HG02798 (cell line): ENCODE results near the gene SH3PXD2B.
"Not testable (repeated sequence)": the region's sequence is repeated elsewhere in the genome, so short reads cannot be mapped to it uniquely, and the experiment has no call there.

Source experiments
- ATAC-seq: cut with Tn5 transposase; IDR thresholded peaks from one replicate; pipeline ENCODE4 v1.9.1; 2021; ENCODE audit warnings: mild to moderate bottlenecking; ENCODE audit not compliant: unreplicated experiment, poor library complexity

The SH3PXD2B gene

DNA sequence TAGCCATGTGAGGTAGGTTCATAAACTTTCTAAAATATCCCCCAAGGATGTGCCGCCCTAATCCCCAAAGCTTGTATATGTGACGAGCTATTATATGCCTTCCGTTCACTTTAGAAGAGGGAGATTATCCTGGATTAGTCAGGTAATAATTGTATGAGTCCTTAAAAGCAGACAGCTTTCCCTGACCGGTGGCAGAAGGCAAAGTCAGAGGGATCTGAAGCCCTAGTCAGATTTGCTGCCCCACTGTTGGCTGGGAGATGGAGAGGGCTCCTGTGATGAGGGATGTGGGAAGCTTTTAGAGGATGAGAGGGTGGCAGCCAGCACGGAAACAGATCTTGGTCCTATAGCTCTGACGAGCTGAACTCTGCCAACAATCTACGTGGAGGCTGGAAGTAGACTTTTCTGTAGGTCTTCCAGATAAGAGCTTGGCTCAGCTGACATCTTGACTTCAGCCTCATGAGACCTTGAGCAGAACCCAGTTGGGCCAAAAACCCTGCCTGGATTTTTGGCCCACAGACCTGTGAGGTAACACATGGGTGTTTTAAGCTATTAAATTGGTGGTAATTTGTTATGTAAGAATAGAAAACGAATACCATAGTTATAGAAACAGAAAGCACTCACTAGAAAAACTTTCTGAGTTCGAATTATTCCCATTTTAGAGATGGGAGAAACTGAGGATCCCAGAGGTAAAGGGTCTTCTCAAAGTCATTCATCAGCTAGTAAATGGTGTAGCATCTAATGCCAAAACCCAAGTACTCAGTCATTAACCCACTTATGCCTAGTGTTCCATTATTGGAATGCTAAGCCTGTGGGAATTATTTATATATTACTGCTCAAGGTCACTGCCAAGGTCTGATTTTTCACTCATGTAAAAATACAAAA, 48.9 kb downstream of the SH3PXD2B start:
- ATAC-seq: no peak

- no peak for ATAC-seq
Observed at GRCh38 chr5:172404746-172405145, 49.6 kb downstream of the SH3PXD2B start.

DNA sequence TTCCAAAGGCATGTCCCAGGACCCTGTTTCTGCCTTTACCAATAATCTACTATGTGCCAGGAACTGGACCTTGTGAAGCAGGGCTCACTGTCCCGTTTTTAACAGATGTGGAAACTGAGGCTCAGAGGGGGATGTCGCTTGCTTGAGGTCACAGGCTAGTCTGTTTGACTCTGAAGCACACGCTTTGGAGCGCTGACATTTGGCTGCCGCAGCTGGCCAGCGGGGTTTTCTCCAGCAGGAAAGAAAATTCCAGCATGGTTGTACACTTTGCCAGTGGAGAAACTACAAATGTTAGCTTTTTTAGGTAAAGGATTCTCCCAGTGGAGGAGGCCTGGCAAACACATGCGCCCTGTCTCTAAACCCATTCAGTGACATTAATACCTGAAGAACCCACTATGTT, 50.5 kb downstream of the SH3PXD2B start:
- no peak for ATAC-seq

- no peak for ATAC-seq
Observed at GRCh38 chr5:172403189-172403796, 51.0 kb downstream of the SH3PXD2B start.

DNA sequence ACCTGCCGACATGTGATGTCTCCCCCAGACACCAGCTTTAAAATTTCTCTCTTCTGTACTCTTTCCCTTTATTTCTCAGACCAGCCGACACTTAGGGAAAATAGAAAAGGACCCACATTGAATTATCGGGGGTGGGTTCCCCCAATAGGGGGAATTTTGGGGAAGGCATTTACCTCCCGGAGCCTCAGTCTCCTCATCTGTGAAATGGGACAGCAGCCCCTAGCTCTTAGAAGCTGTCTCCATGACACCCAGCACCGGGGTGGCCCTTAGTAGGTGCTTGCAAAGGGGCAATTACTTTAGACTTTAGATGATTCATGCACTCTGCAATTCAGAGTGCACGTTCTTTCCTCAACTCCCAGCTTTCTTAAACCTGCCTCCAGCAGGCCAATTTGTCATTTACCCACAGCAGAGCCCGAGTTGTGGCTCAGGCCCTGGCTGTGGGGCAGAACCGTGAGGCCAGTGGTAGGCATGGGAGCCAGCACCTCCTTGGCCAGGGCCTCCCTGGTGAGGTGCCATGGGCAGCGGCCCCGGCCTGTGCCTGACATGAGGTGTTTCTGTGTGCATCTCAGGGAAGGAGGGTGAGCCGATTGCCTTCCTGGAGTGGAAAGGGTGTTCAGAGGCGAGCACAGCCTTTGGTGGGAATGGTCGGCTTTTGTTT, 51.7 kb downstream of the SH3PXD2B start:
- ATAC-seq: no peak

- ATAC-seq: not testable (repeated sequence)
Observed at GRCh38 chr5:172402031-172402430, 52.3 kb downstream of the SH3PXD2B start.

DNA sequence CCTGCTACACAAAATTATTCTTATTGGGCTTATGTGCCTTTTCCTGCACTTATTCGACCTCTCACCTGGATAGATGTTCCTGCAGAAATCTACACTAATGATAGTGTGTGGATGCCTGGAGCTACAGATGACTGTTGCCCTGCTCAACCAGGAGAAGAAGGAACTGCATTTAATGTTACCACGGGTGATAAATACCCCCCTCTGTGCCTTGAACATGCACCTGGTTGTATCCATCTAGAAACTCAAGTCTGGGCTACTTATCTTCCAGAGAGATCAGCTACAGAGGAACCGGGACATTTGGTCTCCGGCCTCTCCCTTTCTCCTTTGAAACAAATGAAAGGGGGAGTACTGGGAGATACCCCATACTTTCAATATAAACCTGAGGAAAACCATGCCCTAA, 54.5 kb downstream of the SH3PXD2B start:
- no peak for ATAC-seq

DNA sequence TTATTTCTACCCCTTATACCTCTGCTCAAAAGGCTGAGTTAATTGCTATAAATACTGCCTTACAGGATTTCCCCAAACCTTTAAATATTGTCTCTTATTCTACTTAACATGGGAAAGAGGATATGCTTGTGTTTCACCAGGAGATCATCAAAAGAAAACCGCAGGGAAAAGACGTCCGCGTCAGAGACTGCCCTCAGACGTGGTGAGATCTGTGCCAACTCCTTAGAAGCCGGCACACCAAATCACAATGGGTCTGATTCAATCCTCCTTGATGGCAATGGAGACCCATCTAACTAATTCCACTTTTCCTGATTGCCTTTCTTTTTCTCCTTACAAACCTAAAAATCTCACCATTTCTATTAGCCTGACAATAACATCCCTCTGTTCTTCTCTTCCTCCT, 55.0 kb downstream of the SH3PXD2B start:
- ATAC-seq: no peak

- ATAC-seq: not testable (repeated sequence)
Observed at GRCh38 chr5:172398645-172399044, 55.7 kb downstream of the SH3PXD2B start.

- ATAC-seq: not testable (repeated sequence)
Observed at GRCh38 chr5:172396994-172397393, 57.3 kb downstream of the SH3PXD2B start.

- ATAC-seq: no peak
Observed at GRCh38 chr5:172396220-172396619, 58.1 kb downstream of the SH3PXD2B start.

DNA sequence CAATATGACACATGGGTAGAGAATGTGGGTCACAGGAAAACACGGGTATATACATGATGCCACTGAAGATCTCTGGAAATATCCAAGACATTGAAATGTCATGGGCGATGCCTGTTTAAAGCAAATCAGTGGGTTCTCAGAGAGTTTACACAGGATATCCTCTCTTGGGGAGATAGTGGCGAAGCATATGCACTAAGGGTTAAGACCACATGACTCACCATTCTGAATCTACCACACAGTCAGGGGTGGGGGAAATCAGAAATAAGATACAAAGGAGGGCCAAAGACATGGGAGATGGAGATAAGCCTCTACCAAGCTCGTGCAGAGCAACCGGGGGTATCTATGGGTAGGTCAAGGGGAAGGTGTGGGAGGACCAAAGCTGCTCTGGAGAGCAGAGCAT, 58.8 kb downstream of the SH3PXD2B start:
- ATAC-seq: no peak

- ATAC-seq: no peak
Observed at GRCh38 chr5:172389578-172390112, 64.7 kb downstream of the SH3PXD2B start.

GRCh38 chr5:172388246-172388733, 66.0 kb downstream of the SH3PXD2B start:
- no peak for ATAC-seq

DNA sequence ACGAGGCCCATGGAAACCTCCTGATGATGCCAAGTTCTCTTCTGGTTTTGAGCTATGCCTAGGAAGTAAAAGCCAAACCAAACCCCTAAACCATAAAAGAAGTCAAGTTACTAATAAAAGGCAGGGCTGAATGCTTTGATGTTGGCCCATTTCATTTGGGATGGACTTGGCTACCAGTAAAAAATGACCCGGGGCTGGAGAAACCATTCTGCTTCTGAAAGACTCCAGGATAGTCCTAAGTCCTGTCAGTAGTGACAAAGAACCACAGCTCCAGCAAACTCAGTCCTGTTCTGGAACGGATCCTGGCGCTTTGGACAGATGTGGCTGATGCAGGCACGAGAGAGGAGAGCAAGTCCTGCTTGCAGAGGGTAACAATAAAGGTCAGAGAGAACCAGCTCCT, 68.6 kb downstream of the SH3PXD2B start:
- no peak for ATAC-seq

DNA sequence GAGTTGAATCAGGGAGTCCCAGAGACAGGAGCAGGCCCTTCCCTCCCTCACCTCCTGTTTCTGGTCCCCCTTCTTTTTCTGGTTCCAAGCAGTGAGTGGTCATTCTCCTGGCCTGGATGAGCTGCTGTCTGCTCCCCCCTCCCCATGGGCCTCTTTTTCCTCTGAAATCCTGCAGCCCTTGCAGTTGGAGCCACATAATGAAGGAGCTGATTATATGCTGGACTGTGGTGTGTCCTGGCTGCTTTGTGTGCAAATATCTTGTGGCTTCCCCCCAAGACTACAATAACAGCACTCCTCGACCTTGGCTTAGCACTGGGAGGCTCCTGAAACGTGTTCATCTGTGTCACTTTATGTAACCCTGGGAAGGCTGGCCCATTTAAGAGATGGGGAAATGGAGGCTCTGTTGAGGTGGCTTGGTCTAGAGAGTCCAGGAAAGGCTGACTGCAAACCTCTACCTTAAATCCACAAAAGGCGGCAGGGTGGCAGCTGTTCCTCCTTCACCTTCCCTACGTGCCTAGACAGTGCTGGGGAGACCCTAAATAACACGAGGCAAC, 69.2 kb downstream of the SH3PXD2B start:
- no peak for ATAC-seq

GRCh38 chr5:172383191-172383802, 71.0 kb downstream of the SH3PXD2B start:
- no peak for ATAC-seq

- ATAC-seq: no peak
Observed at GRCh38 chr5:172380987-172381643, 73.2 kb downstream of the SH3PXD2B start.

- no peak for ATAC-seq
Observed at GRCh38 chr5:172380301-172380986, 73.9 kb downstream of the SH3PXD2B start.
